ENCODE results near the gene ASF1A. TPM values are rescaled to one million over a fixed set of nuclear protein-coding genes. Genes with fewer than 3 reads are reported as not detected.
A peak's percentile ranks its signal among the peaks of the same experiment; 100 is the strongest.

Gene ASF1A
- total RNA-seq, 1 donor = 23.7 TPM

DNA sequence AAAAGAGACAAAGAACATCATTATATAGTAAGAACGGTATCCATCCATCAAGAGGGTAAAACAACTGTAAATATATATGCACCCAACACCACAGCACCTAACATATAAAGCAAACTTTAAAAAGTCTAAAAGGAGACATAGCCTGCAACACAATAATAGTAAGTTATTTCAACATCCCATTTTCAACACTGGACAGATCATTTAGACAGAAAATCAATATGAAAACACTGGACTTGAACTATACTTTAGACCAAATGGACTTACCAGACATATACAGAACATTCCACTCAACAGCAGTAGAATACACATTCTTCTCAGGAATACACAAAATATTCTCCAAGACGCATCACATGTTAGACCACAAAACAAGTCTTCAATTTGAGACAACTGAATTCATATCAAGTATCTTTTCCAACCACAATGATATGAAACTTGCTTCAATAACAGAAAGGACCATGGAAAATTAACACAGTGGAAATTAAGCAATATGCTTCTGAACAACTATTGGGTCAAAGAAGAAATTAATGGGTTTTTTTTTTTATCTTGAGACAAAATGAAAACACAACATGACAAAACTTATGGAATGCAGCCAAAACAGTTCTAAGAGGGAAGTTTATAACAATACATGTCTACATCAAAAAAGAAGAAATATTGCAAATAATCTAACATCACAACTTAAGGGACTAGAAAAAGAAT lies 23.9 kb upstream of the ASF1A start:
- no peak overlapping the region for H3K4me3 ChIP-seq (ENCODE audit: low read depth, low read length)
- TF ChIP-seq, protein P1, sequence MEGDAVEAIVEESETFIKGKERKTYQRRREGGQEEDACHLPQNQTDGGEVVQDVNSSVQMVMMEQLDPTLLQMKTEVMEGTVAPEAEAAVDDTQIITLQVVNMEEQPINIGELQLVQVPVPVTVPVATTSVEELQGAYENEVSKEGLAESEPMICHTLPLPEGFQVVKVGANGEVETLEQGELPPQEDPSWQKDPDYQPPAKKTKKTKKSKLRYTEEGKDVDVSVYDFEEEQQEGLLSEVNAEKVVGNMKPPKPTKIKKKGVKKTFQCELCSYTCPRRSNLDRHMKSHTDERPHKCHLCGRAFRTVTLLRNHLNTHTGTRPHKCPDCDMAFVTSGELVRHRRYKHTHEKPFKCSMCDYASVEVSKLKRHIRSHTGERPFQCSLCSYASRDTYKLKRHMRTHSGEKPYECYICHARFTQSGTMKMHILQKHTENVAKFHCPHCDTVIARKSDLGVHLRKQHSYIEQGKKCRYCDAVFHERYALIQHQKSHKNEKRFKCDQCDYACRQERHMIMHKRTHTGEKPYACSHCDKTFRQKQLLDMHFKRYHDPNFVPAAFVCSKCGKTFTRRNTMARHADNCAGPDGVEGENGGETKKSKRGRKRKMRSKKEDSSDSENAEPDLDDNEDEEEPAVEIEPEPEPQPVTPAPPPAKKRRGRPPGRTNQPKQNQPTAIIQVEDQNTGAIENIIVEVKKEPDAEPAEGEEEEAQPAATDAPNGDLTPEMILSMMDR (IDR thresholded peaks at IDR 0.05; ENCODE audit: insufficient read depth, low read depth, low read length) = no peak
- peak; percentile 47 for DNase-seq (ENCODE audit: low read depth)

DNA sequence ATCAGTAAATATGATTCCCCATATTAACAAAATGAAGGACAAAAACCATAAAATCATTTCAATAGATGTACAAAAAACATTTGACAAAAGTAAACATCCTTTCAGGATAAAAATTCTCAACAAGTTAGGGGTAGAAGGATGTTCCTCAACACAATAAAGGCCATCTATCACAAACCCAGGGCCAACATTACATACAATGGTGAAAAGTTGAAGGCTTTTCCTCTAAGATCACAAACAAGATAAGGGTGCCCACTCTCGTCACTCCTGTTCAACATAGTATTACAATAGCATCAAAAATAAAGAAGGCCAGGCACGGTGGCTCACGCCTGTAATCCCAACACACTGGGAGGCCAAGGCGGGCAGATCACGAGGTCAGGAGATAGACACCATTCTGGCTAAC lies 22.6 kb upstream of the ASF1A start:
- no peak for DNase-seq (ENCODE audit: low read depth)
- H3K4me3 ChIP-seq (ENCODE audit: low read depth, low read length) = no peak overlapping the region
- TF ChIP-seq, protein P1 (IDR thresholded peaks at IDR 0.05; ENCODE audit: insufficient read depth, low read depth, low read length) = no peak

DNA sequence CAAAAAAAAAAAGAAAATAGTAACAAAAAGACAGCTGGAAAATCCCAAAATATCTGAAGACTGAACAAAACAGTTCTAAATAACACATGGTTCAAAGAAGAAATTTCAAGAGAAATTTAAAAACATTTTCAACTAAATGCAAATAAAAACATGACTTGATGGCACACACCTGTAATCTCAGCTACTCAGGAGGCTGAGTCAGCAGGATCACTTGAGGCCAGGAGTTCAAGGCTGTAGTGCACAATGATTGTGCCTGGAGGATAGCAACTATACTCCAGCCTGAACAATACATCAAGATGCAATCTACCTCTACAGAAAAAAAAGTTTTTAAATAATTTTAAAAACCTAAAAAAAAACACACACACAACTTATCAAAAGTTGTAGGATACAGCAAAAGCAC lies 21.6 kb upstream of the ASF1A start:
- H3K4me3 ChIP-seq (ENCODE audit: low read depth, low read length) = no peak overlapping the region
- no peak for DNase-seq (ENCODE audit: low read depth)
- TF ChIP-seq, protein P1 (IDR thresholded peaks at IDR 0.05; ENCODE audit: insufficient read depth, low read depth, low read length) = no peak

DNA sequence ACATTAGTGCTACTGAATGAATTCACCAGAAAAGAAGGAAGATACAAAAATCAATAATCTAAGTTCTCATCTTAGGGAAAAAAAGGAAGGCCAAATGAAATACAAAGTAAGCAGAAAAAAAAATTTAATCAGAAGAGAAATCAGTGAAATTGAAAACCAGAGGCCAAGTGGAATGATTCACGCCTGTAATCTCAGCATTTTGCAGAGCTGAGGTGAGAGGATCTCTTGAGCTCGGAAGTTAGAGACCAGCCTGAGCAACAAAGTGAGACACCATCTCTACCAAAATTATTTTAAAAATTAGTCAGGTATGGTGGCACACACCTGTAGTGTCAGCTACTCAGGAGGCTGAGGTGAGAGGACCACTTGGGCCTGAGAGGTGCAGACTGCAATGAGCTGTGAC lies 21.2 kb upstream of the ASF1A start:
- no peak for DNase-seq (ENCODE audit: low read depth)
- TF ChIP-seq, protein P1 (IDR thresholded peaks at IDR 0.05; ENCODE audit: insufficient read depth, low read depth, low read length) = no peak

DNA sequence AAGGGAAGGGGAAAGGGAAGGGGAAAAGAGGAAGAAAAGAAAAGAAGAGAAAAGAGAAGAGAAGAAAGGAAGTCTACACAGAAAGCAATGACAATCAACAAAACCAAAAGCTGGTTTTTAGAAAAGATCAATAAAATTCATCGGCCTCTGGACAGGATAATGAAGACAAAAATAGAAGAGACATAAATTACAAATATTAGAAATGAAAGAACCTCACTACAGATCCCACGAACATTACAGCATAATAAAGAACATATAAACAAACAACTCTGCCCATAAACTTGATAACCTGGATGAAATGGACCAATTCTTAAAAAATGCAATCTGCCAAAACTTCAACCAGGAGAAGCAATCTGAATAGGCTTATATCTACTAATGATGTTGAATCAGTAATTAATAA lies 20.7 kb upstream of the ASF1A start:
- DNase-seq (ENCODE audit: low read depth) = no peak
- TF ChIP-seq, protein P1 (IDR thresholded peaks at IDR 0.05; ENCODE audit: insufficient read depth, low read depth, low read length) = no peak
- H3K4me3 ChIP-seq (ENCODE audit: low read depth, low read length) = no peak overlapping the region

More for the DNA sequence above, 21.2 kb upstream of the ASF1A start:
- no peak overlapping the region for H3K4me3 ChIP-seq (ENCODE audit: low read depth, low read length)

DNA sequence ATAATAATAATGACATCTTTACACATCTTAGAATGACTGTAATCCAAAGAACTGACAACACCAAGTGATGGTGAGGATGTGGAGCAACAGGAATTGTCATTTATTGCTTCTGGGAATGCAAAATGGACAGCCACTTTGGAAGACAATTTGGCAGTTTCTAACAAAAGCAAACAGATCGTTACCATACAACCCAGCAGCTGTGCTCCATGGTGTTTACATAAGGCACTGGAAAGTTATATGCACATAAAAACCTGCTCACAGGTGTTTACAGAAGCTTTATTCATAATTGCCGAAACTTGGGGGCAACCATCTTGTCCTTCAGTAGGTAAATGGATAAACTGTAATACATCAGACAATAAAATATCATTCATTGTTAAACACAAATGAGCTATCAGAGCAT lies 18.3 kb upstream of the ASF1A start:
- DNase-seq (ENCODE audit: low read depth) = no peak
- TF ChIP-seq, protein P1 (IDR thresholded peaks at IDR 0.05; ENCODE audit: insufficient read depth, low read depth, low read length) = no peak
- no peak overlapping the region for H3K4me3 ChIP-seq (ENCODE audit: low read depth, low read length)

DNA sequence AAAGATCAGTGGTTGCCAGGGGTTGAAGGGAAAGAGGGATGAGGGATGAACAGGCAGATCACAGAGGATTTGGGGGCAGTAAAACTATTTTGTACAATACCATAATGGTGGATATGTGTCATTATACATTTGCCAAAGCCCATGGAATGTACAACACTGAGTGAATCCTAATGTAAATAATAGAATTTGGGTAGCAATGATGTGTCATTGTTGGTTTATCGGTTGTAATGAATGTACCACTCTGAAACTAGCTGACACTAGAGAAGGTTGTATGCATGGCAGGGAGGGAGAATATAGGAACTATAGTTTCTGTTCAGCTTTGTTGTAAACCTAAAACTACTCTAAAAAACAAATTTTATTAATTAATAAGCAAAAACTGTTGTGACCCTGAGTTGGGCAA lies 17.8 kb upstream of the ASF1A start:
- DNase-seq (ENCODE audit: low read depth) = no peak
- TF ChIP-seq, protein P1 (IDR thresholded peaks at IDR 0.05; ENCODE audit: insufficient read depth, low read depth, low read length) = no peak
- H3K4me3 ChIP-seq (ENCODE audit: low read depth, low read length) = no peak overlapping the region

Measured in fibroblast of villous mesenchyme (primary cell).